PC-3 (cell line): ENCODE data around the gene AJUBA. TPM values are rescaled to one million over a fixed set of nuclear protein-coding genes. Genes with fewer than 3 reads are reported as not detected.

Experiments used
- ATAC-seq: fragments of 200-7000 bp; cut with Tn5 transposase; 2 replicates; pipeline ENCODE4 v1.9.1; 2020; ENCODE audit warnings: mild to moderate bottlenecking, moderate library complexity
- BruUV-seq: library from RNA; stranded (reverse); fragments of 400-500 nt; replicated peaks from 2 replicates; lab custom pipeline; 2021; lab: Mats Ljungman, UMichigan
- CTCF ChIA-PET: fragments of 300-600 bp; sonication (Branson Sonifier 250); formaldehyde crosslinking; loops from one replicate; lab custom pipeline; 2022; ENCODE audit warnings: antibody characterized with exemption; lab: Charles Lee
- POLR2A ChIA-PET: fragments of 300-600 bp; sonication (Branson Sonifier 250); formaldehyde crosslinking; loops from one replicate; lab custom pipeline; 2022; ENCODE audit warnings: antibody characterized with exemption; ENCODE audit not compliant: unreplicated experiment; lab: Charles Lee
- DNase-seq: peaks from one replicate; pipeline ENCODE4 v3.0.0-alpha.2; 2015
- H2AFZ ChIP-seq: fragments of 300-600 bp; sonication (generic); 2 replicates; pipeline ENCODE4 v1.6.0; 2016; ENCODE audit warnings: antibody characterized with exemption, low read length
- H3F3A ChIP-seq: fragments of 300-600 bp; sonication (generic); one replicate; pipeline ENCODE4 v1.6.0; 2017; ENCODE audit warnings: antibody characterized with exemption, low read length, control low read depth, mild to moderate bottlenecking; ENCODE audit not compliant: unreplicated experiment
- H3K27ac ChIP-seq: fragments of 300-600 bp; sonication (generic); 2 replicates; pipeline ENCODE4 v1.5.1; 2016; ENCODE audit warnings: mild to moderate bottlenecking, low read length
- H3K27me3 ChIP-seq: fragments of 300-600 bp; sonication (generic); 2 replicates; pipeline ENCODE4 v1.6.1; 2016; ENCODE audit warnings: low read length, mixed read lengths
- H3K36me3 ChIP-seq: fragments of 300-600 bp; sonication (generic); 2 replicates; pipeline ENCODE4 v1.6.1; 2016; ENCODE audit warnings: low read depth, mixed run types, low read length, mixed read lengths
- H3K4me1 ChIP-seq: fragments of 300-600 bp; sonication (generic); 2 replicates; pipeline ENCODE4 v1.5.1; 2016; ENCODE audit warnings: low read length; ENCODE audit not compliant: insufficient read depth
- H3K4me2 ChIP-seq: fragments of 300-600 bp; sonication (generic); 2 replicates; pipeline ENCODE4 v1.6.0; 2016; ENCODE audit warnings: low read length
- H3K4me3 ChIP-seq: fragments of 300-600 bp; sonication (generic); 2 replicates; pipeline ENCODE4 v1.5.1; 2016; ENCODE audit warnings: mild to moderate bottlenecking, low read length, mixed read lengths
- H3K79me2 ChIP-seq: fragments of 300-600 bp; sonication (generic); 2 replicates; pipeline ENCODE4 v1.6.1; 2017; ENCODE audit warnings: low read length, mixed read lengths
- H3K9ac ChIP-seq: fragments of 300-600 bp; sonication (generic); 2 replicates; pipeline ENCODE4 v1.6.0; 2016; ENCODE audit warnings: mild to moderate bottlenecking, low read length
- H3K9me2 ChIP-seq: fragments of 300-600 bp; sonication (generic); replicated peaks from 2 replicates; pipeline ENCODE4 v1.6.1; 2016; ENCODE audit warnings: mixed run types, low read length, mixed read lengths
- H3K9me3 ChIP-seq: fragments of 300-600 bp; sonication (generic); 2 replicates; pipeline ENCODE4 v1.6.1; 2016; ENCODE audit warnings: low read length, mixed read lengths
- H4K20me1 ChIP-seq: fragments of 300-600 bp; sonication (generic); 2 replicates; pipeline ENCODE4 v1.6.1; 2016; ENCODE audit warnings: low read length, mixed read lengths
- CTCF ChIP-seq: fragments of 300-600 bp; sonication (generic); conservative IDR thresholded peaks from 2 replicates; pipeline ENCODE4 v1.5.1; 2017; ENCODE audit warnings: antibody characterized with exemption, low read depth, mild to moderate bottlenecking, low read length
- EZH2 ChIP-seq: fragments of 300-600 bp; sonication (generic); IDR thresholded peaks from one replicate; pipeline ENCODE4 v1.6.1; 2017; ENCODE audit warnings: antibody characterized with exemption, mild to moderate bottlenecking, low read length; ENCODE audit not compliant: unreplicated experiment
- EZH2phosphoT487 ChIP-seq: fragments of 300-600 bp; sonication (generic); IDR thresholded peaks from 2 replicates; pipeline ENCODE4 v1.6.1; 2018; ENCODE audit warnings: mild to moderate bottlenecking, antibody characterized with exemption, low read length, borderline replicate concordance
- intact Hi-C: fragments of 100-400 bp; cut with micrococcal nuclease; formaldehyde crosslinking; loops from 2 replicates; pipeline ENCODE4 v1.9.0; 2023
- total RNA-seq: library from RNA; depleted of rRNA; stranded (reverse); fragments of >200 nt; gene quantifications from 2 replicates; pipeline ENCODE4 v1.2.3, GENCODE V29; 2014

The AJUBA gene
- total RNA-seq, 1 experiment from 2014 or later = 81.1 TPM

DNA sequence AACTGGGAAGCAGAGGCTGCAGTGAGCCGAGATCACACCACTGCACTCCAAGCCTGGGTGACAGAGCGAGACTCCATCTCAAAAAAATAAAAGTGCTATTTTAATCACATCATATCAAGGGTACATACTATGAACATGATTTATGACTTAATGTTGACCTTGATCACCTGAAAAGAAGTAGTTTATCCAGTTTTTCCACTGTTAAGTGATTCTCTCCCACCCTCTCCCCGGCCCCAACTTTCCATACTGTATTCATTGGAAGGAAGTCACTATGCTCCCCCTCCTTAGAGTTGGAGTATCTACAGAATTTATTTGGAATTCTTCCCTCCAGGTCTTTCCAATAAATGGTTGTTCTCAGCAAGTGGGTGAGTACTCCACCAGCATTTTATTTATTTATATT is 50.2 kb downstream of the AJUBA start:
- H3K36me3 ChIP-seq = no peaks in the 10 kb centered on the region
- H3K9me3 ChIP-seq = no peaks in the 10 kb centered on the region
- no peak overlapping the region for H3K4me3 ChIP-seq
- no peak overlapping the region for H3K4me2 ChIP-seq
- peaks cover 14% of the 10 kb centered on the region for H3K4me1 ChIP-seq
- no peak overlapping the region for H3K9ac ChIP-seq
- TF ChIP-seq CTCF = no peak
- no peak for TF ChIP-seq EZH2phosphoT487
- no peak for TF ChIP-seq EZH2
- no peaks in the 10 kb centered on the region for H3K9me2 ChIP-seq
- H2AFZ ChIP-seq = no peak overlapping the region
- no peaks in the 10 kb centered on the region for H3K27me3 ChIP-seq
- POLR2A ChIA-PET = no interaction called here
- intact Hi-C loops = no loop called here
- no peak overlapping the region for H3K27ac ChIP-seq
- CTCF ChIA-PET = no interaction called here
- DNase-seq (peak; percentile 17), ATAC-seq (no peak)
- no TSS peak for BruUV-seq
- peaks cover 20% of the 10 kb centered on the region for H3K79me2 ChIP-seq
- no peaks in the 10 kb centered on the region for H4K20me1 ChIP-seq
- H3F3A ChIP-seq = no peaks in the 10 kb centered on the region

DNA sequence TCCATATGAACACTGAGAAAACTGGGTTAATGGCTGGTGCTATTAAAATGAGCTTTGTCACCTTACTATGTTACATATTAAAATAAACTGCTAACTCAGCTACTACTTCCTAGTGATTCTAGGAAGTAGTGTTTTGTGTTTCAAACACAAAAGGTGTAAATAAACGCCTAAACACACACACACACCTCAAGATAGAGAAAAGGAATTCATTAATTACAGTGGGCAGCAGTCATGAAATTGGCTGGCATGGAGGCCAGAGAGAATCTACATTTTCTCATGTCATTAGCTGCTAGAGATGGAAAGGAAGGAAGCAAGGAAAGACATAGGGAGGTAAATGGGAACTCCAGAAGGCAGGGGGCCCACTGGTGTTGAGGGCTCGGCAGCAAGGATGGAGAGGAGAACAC is 52.4 kb downstream of the AJUBA start:
- ChIA-PET CTCF (interaction anchor here (0.6 to 2.1 kb wide), 6 partner anchors 11 to 540 kb away, joined by 3 to 18 read pairs (median 8); partner anchors contain the start of genes AJUBA, HAUS4, NGDN and RBM23), POLR2A (interaction anchor here (0.6 to 1.0 kb wide), 4 partner anchors 10 to 641 kb away, joined by 3 to 7 read pairs (median 4); no protein-coding TSS in a partner anchor)
- no TSS peak for BruUV-seq
- Histone ChIP-seq H3K79me2 (peaks cover 39% of the 10 kb centered on the region), H3F3A (no peaks in the 10 kb centered on the region), H3K4me3 (peak overlapping the region; percentile 90), H3K9me3 (no peaks in the 10 kb centered on the region), H3K27me3 (no peaks in the 10 kb centered on the region), H3K9me2 (no peaks in the 10 kb centered on the region), H2AFZ (peak overlapping the region; percentile 53), H3K36me3 (peaks cover 8% of the 10 kb centered on the region; the same call in 1 of the 2 replicates), H3K9ac (peak overlapping the region; percentile 29), H3K4me1 (peaks cover 30% of the 10 kb centered on the region), H3K4me2 (peak overlapping the region; percentile 76), H3K27ac (peak overlapping the region; percentile 3; the same call in 1 of the 2 replicates), H4K20me1 (no peaks in the 10 kb centered on the region)
- ATAC-seq = peak; percentile 1; the same call in 1 of the 2 replicates
- TF ChIP-seq CTCF = no peak
- no peak for TF ChIP-seq EZH2phosphoT487
- TF ChIP-seq EZH2 = no peak
- no peak for DNase-seq
- intact Hi-C loops = loop anchor here (1.0 to 5.0 kb wide), 4 partner anchors 11 to 58 kb away; partner anchors contain the start of genes LRP10 and RBM23
